HCT116 (cell line): Measurements from ENCODE around the gene GLIPR1. TPM values are rescaled to one million over a fixed set of nuclear protein-coding genes. Genes with fewer than 3 reads are reported as not detected.

Source experiments
- ATAC-seq: fragments of 200-7000 bp; cut with Tn5 transposase; 2 replicates; pipeline ENCODE4 v1.9.1; 2020; ENCODE audit warnings: mild to moderate bottlenecking, moderate library complexity
- BruUV-seq: library from RNA; stranded (reverse); fragments of 400-500 nt; replicated peaks from 2 replicates; lab custom pipeline; 2021; lab: Mats Ljungman, UMichigan
- CTCF ChIA-PET: fragments of 300-600 bp; sonication (Branson Sonifier 250); formaldehyde crosslinking; loops from one replicate; lab custom pipeline; 2021; ENCODE audit warnings: antibody characterized with exemption; lab: Charles Lee
- POLR2A ChIA-PET: fragments of 300-600, 350-600 bp; sonication (Branson Sonifier 250); formaldehyde crosslinking; loops from one replicate; lab custom pipeline; 2021; ENCODE audit warnings: antibody characterized with exemption; lab: Charles Lee
- RAD21 ChIA-PET, 2 experiments: fragments of 300-600 bp; sonication (Branson Sonifier 250); formaldehyde crosslinking; loops; one replicate each; lab custom pipeline; 2023; ENCODE audit warnings: low total read pairs in 2 of 2; ENCODE audit not compliant: uncharacterized antibody in 2 of 2, unreplicated experiment in 2 of 2, low non-redundant PET in 1 of 2; lab: Charles Lee
- DNase-seq: peaks from one replicate; pipeline ENCODE4 v3.0.0-alpha.2; 2010; ENCODE audit warnings: low read depth, low spot score
- H2AFZ ChIP-seq: fragments of 200-600 bp; shearing (Covaris generic), sonication (generic); 2 replicates; pipeline ENCODE4 v1.6.1; 2017; ENCODE audit warnings: low read depth, mixed run types, mixed read lengths, antibody characterized with exemption, low read length; ENCODE audit not compliant: poor library complexity, severe bottlenecking
- H3K27ac ChIP-seq: 2 replicates; pipeline ENCODE4 v1.5.1; 2012; ENCODE audit warnings: low read depth, low read length
- H3K27me3 ChIP-seq: fragments of 200-600 bp; sonication (generic); 2 replicates; pipeline ENCODE4 v1.6.1; 2016; ENCODE audit warnings: mixed run types, low read length, mixed read lengths; ENCODE audit not compliant: insufficient read depth
- H3K36me3 ChIP-seq, 2 experiments: fragments of 200-500 bp in 1 of 2; fragments of 200-600 bp in 1 of 2; sonication (Bioruptor generic) in 1 of 2; sonication (generic) in 1 of 2; 2 replicates each; pipeline versions ENCODE4 v1.5.1 to v1.6.1; 2014 to 2016; ENCODE audit warnings: low read length in 2 of 2, inconsistent platforms in 1 of 2, mixed read lengths in 1 of 2, mixed run types in 1 of 2; ENCODE audit not compliant: insufficient read depth in 2 of 2, control insufficient read depth in 1 of 2
- H3K4me1 ChIP-seq, 2 experiments: fragments of 200-600 bp in 1 of 2; sonication (generic) in 1 of 2; 2 replicates each; pipeline versions ENCODE4 v1.5.1 to v1.6.1; 2012 to 2017; ENCODE audit warnings: low read length in 2 of 2, inconsistent platforms in 1 of 2, mild to moderate bottlenecking in 1 of 2, mixed read lengths in 1 of 2, mixed run types in 1 of 2, moderate library complexity in 1 of 2; ENCODE audit not compliant: insufficient read depth in 2 of 2, control insufficient read depth in 1 of 2
- H3K4me2 ChIP-seq: fragments of 200-600 bp; sonication (generic); 2 replicates; pipeline ENCODE4 v1.6.1; 2017; ENCODE audit warnings: mixed run types, low read length, mixed read lengths
- H3K4me3 ChIP-seq, 2 experiments: fragments of 200-600 bp in 1 of 2; sonication (generic) in 1 of 2; replicated peaks in 1 of 2; 2 replicates each; pipeline ENCODE4 v1.5.1; 2011 to 2016; ENCODE audit warnings: low read length in 2 of 2, control low read depth in 1 of 2, low read depth in 1 of 2, mild to moderate bottlenecking in 1 of 2, mixed read lengths in 1 of 2, mixed run types in 1 of 2
- H3K79me2 ChIP-seq: fragments of 200-600 bp; sonication (generic); 2 replicates; pipeline ENCODE4 v1.6.1; 2017; ENCODE audit warnings: mild to moderate bottlenecking, mixed run types, low read length, moderate library complexity, mixed read lengths; ENCODE audit not compliant: insufficient read depth
- H3K9ac ChIP-seq: fragments of 200-600 bp; sonication (generic); 2 replicates; pipeline ENCODE4 v1.6.1; 2016; ENCODE audit warnings: low read length, mixed read lengths
- H3K9me2 ChIP-seq: fragments of 200-600 bp; sonication (generic), shearing (Covaris generic); 2 replicates; pipeline ENCODE4 v1.6.1; 2017; ENCODE audit warnings: mixed run types, mild to moderate bottlenecking, moderate library complexity; ENCODE audit not compliant: insufficient read depth
- H3K9me3 ChIP-seq, 2 experiments: fragments of 200-500 bp in 1 of 2; fragments of 200-600 bp in 1 of 2; sonication (Bioruptor generic) in 1 of 2; sonication (generic) in 1 of 2; 2 replicates each; pipeline ENCODE4 v1.6.1; 2014 to 2017; ENCODE audit warnings: low read length in 2 of 2, mixed read lengths in 2 of 2, inconsistent platforms in 1 of 2, low read depth in 1 of 2, mild to moderate bottlenecking in 1 of 2, mixed run types in 1 of 2, moderate library complexity in 1 of 2; ENCODE audit not compliant: control insufficient read depth in 1 of 2, insufficient read depth in 1 of 2
- H4K20me1 ChIP-seq: fragments of 200-600 bp; sonication (generic), shearing (Covaris generic); 2 replicates; pipeline ENCODE4 v1.6.1; 2017; ENCODE audit warnings: mixed run types, mild to moderate bottlenecking, moderate library complexity; ENCODE audit not compliant: insufficient read depth
- CBX3 ChIP-seq: IDR thresholded peaks from 2 replicates; pipeline ENCODE4 v1.6.1; 2012; ENCODE audit warnings: low read depth
- CEBPB ChIP-seq: IDR thresholded peaks from 2 replicates; pipeline ENCODE4 v1.6.1; 2012; ENCODE audit warnings: low read depth
- EGR1 ChIP-seq: IDR thresholded peaks from 2 replicates; pipeline ENCODE4 v1.6.1; 2012; ENCODE audit warnings: low read depth
- ELF1 ChIP-seq: IDR thresholded peaks from 2 replicates; pipeline ENCODE4 v1.6.1; 2012; ENCODE audit warnings: low read depth, borderline replicate concordance
- EZH2 ChIP-seq: fragments of 200-600 bp; sonication (generic); IDR thresholded peaks from 2 replicates; pipeline ENCODE4 v1.6.1; 2017; ENCODE audit warnings: antibody characterized with exemption, mixed run types
- EZH2phosphoT487 ChIP-seq: fragments of 200-600 bp; IDR thresholded peaks from 2 replicates; pipeline ENCODE4 v1.6.1; 2018; ENCODE audit warnings: antibody characterized with exemption, borderline replicate concordance
- JUND ChIP-seq: IDR thresholded peaks from 2 replicates; pipeline ENCODE4 v1.6.1; 2012
- POLR2A ChIP-seq: IDR thresholded peaks from 2 replicates; pipeline ENCODE4 v1.7.0; 2011; ENCODE audit warnings: borderline replicate concordance; ENCODE audit not compliant: insufficient read depth, insufficient read length; ENCODE audit errors: extremely low read depth
- POLR2AphosphoS5 ChIP-seq: IDR thresholded peaks from 2 replicates; pipeline ENCODE4 v1.6.1; 2011; ENCODE audit warnings: mild to moderate bottlenecking, low read depth, low read length, moderate library complexity
- RAD21 ChIP-seq: IDR thresholded peaks from 2 replicates; pipeline ENCODE4 v1.6.1; 2012; ENCODE audit warnings: low read depth, mild to moderate bottlenecking
- SP1 ChIP-seq: IDR thresholded peaks from 2 replicates; pipeline ENCODE4 v1.6.1; 2012; ENCODE audit warnings: low read depth
- SRF ChIP-seq: IDR thresholded peaks from 2 replicates; pipeline ENCODE4 v1.6.1; 2012; ENCODE audit warnings: low read depth
- YY1 ChIP-seq: IDR thresholded peaks from 2 replicates; pipeline ENCODE4 v1.6.1; 2011; ENCODE audit warnings: low read length, low read depth, moderate library complexity, mild to moderate bottlenecking; ENCODE audit not compliant: insufficient replicate concordance; ENCODE audit errors: extremely low read depth
- ZNF274 ChIP-seq: fragments of 200-500 bp; sonication (Bioruptor generic); IDR thresholded peaks from 2 replicates; pipeline ENCODE4 v1.6.1; 2014; ENCODE audit warnings: mild to moderate bottlenecking, low read depth, low read length, inconsistent platforms
- intact Hi-C: fragments of 100-400 bp; cut with micrococcal nuclease; formaldehyde crosslinking; loops from 2 replicates; pipeline ENCODE4 v1.10.0; 2022
- total RNA-seq: library from RNA; stranded (reverse); gene quantifications from one replicate; pipeline ENCODE4 v1.2.1, GENCODE V29; 2021; ENCODE audit not compliant: unreplicated experiment
- TF ChIP-seq, protein P1 (sequence below): IDR thresholded peaks from 2 replicates; pipeline ENCODE4 v1.6.1; 2012
- TF ChIP-seq, protein P2 (sequence below): IDR thresholded peaks from 2 replicates; pipeline ENCODE4 v1.6.1; 2012

Gene GLIPR1
- total RNA-seq, 1 experiment from 2014 or later: 0.39 TPM

DNA sequence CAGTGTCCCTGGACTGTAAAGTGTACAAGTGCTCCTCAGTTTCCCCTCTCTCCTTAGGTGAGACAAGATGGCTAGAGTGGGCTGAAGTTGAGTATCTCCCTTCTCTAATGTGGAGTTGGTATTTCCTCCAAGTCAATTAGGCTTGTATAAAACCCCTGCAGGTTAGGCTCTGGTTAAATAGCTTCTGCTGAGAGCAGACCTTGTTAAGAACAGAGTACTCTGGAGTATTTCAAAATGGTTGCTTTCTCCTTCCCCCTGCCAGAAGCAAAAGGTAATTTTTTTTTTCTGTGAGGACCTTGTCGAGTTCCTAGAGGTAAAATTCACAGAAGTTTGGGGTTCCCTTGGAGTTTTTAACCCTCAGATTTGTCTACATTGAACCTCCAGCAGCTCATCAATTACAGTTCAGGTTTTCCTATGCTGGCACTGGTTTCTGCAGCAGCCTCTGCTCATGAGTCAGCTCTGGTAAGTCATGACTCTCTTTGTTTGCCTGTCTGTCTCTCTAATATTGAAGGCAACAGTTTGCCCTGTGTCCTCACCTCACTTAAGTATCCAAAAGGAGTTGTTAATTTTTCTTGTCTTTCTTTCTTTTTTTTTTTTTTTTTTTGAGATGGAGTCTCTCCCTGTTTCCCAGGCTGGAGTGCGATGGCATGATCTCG is 27.8 kb upstream of the GLIPR1 start:
- ATAC-seq: no peak
- H4K20me1 ChIP-seq: no peaks in the 10 kb centered on the region
- TF ChIP-seq EGR1 (no peak), EZH2phosphoT487 (no peak)
- TF ChIP-seq, protein P1, sequence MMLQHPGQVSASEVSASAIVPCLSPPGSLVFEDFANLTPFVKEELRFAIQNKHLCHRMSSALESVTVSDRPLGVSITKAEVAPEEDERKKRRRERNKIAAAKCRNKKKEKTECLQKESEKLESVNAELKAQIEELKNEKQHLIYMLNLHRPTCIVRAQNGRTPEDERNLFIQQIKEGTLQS: no peak
- TF ChIP-seq, all 23 proteins: peak for 0
- peaks cover 0 to 3% of the 10 kb centered on the region in 2 experiments; a peak in 1 of 4 replicates for H3K9me3 ChIP-seq
- no TSS peak for BruUV-seq
- H3K9me2 ChIP-seq: no peaks in the 10 kb centered on the region
- H3K4me3 ChIP-seq: no peak overlapping the region
- no peak overlapping the region for H3K9ac ChIP-seq
- H3K4me1 ChIP-seq: peaks cover 0 to 1% of the 10 kb centered on the region in 2 experiments; a peak in 1 of 4 replicates
- RAD21 ChIA-PET: no interaction called here
- no peaks in the 10 kb centered on the region for H3K27me3 ChIP-seq
- no peak for DNase-seq
- CTCF ChIA-PET: interaction anchor here (1.5 kb wide), 1 partner anchor 32 kb away, joined by 3 read pairs; no protein-coding TSS in a partner anchor
- intact Hi-C loops: no loop called here
- H3K79me2 ChIP-seq: no peaks in the 10 kb centered on the region
- no peak overlapping the region for H2AFZ ChIP-seq
- H3K27ac ChIP-seq: no peak overlapping the region
- H3K4me2 ChIP-seq: no peak overlapping the region
- no peaks in the 10 kb centered on the region for H3K36me3 ChIP-seq
- POLR2A ChIA-PET: no interaction called here

DNA sequence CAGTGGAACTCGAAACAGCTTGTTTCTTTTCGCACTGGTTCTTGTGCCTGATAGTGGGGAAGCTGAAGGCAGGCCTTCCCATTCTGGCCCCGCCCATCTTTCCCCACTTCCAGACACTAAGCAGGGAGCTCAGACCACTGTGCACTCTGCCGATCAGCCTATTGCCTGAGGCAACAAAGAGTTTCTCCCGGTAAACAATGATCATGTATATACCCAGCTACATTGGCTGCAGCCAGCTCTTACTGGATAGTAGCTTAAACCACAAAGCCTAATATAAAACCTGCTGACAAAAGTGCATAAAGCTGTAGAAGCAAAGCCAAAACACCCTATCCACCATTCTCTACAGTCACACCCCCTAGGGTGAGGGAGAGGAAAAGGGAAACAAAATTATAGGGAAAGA is 24.7 kb upstream of the GLIPR1 start:
- no peak for DNase-seq
- no peaks in the 10 kb centered on the region for H3K4me1 ChIP-seq
- H3K9me2 ChIP-seq: no peaks in the 10 kb centered on the region
- ChIA-PET CTCF (no interaction called here), RAD21 (no interaction called here)
- no peak overlapping the region for H2AFZ ChIP-seq
- no peaks in the 10 kb centered on the region for H3K27me3 ChIP-seq
- no peaks in the 10 kb centered on the region for H3K36me3 ChIP-seq
- TF ChIP-seq EZH2: no peak
- TF ChIP-seq ELF1: no peak
- no peak for TF ChIP-seq CEBPB
- TF ChIP-seq RAD21: no peak
- TF ChIP-seq ZNF274: no peak
- TF ChIP-seq SRF: no peak
- TF ChIP-seq, protein P2, sequence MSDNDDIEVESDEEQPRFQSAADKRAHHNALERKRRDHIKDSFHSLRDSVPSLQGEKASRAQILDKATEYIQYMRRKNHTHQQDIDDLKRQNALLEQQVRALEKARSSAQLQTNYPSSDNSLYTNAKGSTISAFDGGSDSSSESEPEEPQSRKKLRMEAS: no peak
- no peak for TF ChIP-seq SP1
- TF ChIP-seq CBX3: no peak
- no peak for TF ChIP-seq POLR2AphosphoS5
- TF ChIP-seq EZH2phosphoT487: no peak
- TF ChIP-seq YY1: no peak
- no peak for TF ChIP-seq POLR2A
- no peak for TF ChIP-seq JUND
- TF ChIP-seq, all 23 proteins: peak for 0
- no peak overlapping the region for H3K27ac ChIP-seq
- H3K4me2 ChIP-seq: no peak overlapping the region
- no peak overlapping the region for H3K9ac ChIP-seq
- BruUV-seq: no TSS peak
- ATAC-seq: no peak
- no peaks in the 10 kb centered on the region for H4K20me1 ChIP-seq
- peaks cover 0 to 3% of the 10 kb centered on the region in 2 experiments; a peak in 1 of 4 replicates for H3K9me3 ChIP-seq
- no peak overlapping the region for H3K4me3 ChIP-seq
- intact Hi-C loops: no loop called here
- H3K79me2 ChIP-seq: no peaks in the 10 kb centered on the region
- POLR2A ChIA-PET: no interaction called here
